Transverse colon (tissue), 4 donors: ENCODE results near the gene SLC2A9. TPM values are rescaled to one million over a fixed set of nuclear protein-coding genes. Genes with fewer than 3 reads are reported as not detected.

Source experiments
- DNase-seq: peaks from one replicate; pipeline ENCODE4 v3.0.0-alpha.2; 2019
- H3K27ac ChIP-seq, 4 donors: fragments of 200-600 bp; sonication (generic); 2 replicates each; pipeline ENCODE4 v1.5.1; 2016 to 2018; ENCODE audit warnings: inconsistent platforms in 4 of 4
- H3K27me3 ChIP-seq: fragments of 200-600 bp; sonication (generic); 2 replicates; pipeline ENCODE4 v1.5.1; 2017; ENCODE audit warnings: inconsistent platforms
- H3K36me3 ChIP-seq, 4 donors: fragments of 200-600 bp; sonication (generic); 2 replicates each; pipeline ENCODE4 v1.5.1; 2017 to 2019; ENCODE audit warnings: inconsistent platforms in 4 of 4
- H3K4me1 ChIP-seq, 4 donors: fragments of 200-600 bp; sonication (generic); 2 replicates each; pipeline ENCODE4 v1.5.1; 2017 to 2020; ENCODE audit warnings: inconsistent platforms in 4 of 4
- H3K4me3 ChIP-seq, 4 donors: fragments of 200-600 bp; sonication (generic); 1 replicate in 1 of 4; 2 replicates in 3 of 4; pipeline versions ENCODE4 v1.5.1 to v1.6.1; 2017 to 2019; ENCODE audit warnings: inconsistent platforms in 4 of 4
- H3K9me3 ChIP-seq, 2 donors: fragments of 200-600 bp; sonication (generic); 2 replicates each; pipeline ENCODE4 v1.5.1; 2017 to 2019; ENCODE audit warnings: inconsistent platforms in 2 of 2
- EP300 ChIP-seq: sonication (generic); formaldehyde crosslinking; IDR thresholded peaks from one replicate; pipeline ENCODE4 v1.6.1; 2017; ENCODE audit warnings: antibody characterized with exemption, low read depth
- POLR2A ChIP-seq: fragments of 450-650 bp; IDR thresholded peaks from one replicate; pipeline ENCODE4 v1.6.1; 2016; ENCODE audit warnings: antibody characterized with exemption, mild to moderate bottlenecking, moderate library complexity
- POLR2AphosphoS5 ChIP-seq, 3 donors: sonication (generic); formaldehyde crosslinking; IDR thresholded peaks; one replicate each; pipeline ENCODE4 v1.6.1; 2016; ENCODE audit warnings: antibody characterized with exemption in 3 of 3
- WGBS, 2 donors: methylation state at CpG; one replicate each; pipeline ENCODE4 v1.1.5; 2018; ENCODE audit warnings: low coverage in 1 of 2; 5-methylcytosine and 5-hydroxymethylcytosine counted together
- in situ Hi-C, 4 donors: fragments of 200-750 bp; cut with MboI; loops; one replicate each; pipeline versions ENCODE4 v1.15.0 to v1.15.1; 2017; ENCODE audit warnings: low sequenced_read_pairs in 3 of 4, low pct_ligation_motif_present in 1 of 4, low pct_unique_long_range_greater_than_20kb in 1 of 4
- intact Hi-C: fragments of 100-400 bp; cut with DNase I; formaldehyde crosslinking; loops from one replicate; pipeline ENCODE4 v1.15.1; 2023; ENCODE audit warnings: low total_unique reads
- total RNA-seq, 4 donors: library from RNA; depleted of rRNA; stranded (reverse); fragments of >200 nt; gene quantifications; one replicate each; pipeline ENCODE4 v1.1.0, GENCODE V29; 2016
- TF ChIP-seq, protein P1 (sequence below), 5 experiments: fragments of 200-600 bp in 3 of 5; fragments of 450-650 bp in 2 of 5; sonication (generic) in 3 of 5; IDR thresholded peaks; 1 replicate in 2 of 5; 2 replicates in 3 of 5; pipeline ENCODE4 v1.5.1; 2016 to 2017; ENCODE audit warnings: antibody characterized with exemption in 5 of 5, inconsistent platforms in 3 of 5, mild to moderate bottlenecking in 2 of 5, moderate library complexity in 1 of 5

The SLC2A9 gene
- total RNA-seq, 4 donors from 2014 or later = 2.2 to 4.0 (median 3.4) TPM; not detected in 1

DNA sequence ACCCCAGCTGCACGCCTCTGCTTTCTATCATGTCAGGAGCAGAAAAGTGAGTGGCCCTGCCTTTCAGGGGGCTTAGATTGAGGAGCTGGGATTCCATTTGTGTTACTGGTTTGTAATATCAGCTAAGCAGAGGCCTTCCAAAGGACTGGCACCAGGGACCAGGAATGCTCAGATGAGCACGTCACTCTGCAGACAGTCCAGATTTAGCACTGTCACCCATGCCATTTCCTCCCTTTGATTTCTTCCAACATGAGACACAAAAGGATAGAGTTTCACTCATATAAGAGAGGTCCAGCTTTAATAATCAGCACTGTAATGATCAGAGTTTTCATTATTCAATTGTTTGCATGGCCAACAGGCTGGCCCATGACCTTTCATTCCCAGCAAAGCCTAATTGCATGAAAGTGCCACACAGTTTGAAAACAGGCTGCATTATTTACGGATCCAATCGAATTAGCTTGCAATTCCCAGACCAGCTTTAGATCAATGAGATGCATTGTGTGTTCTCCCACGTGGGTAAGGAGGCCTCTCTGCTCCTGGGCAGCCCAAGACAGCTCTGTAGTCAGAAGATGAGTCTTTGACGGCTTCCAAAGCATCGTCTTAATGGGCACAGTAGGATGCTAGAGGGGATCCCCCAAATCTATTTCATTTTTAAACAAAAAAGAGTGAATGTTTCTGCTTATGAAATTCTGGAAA is 9.8 kb upstream of the SLC2A9 start:
- Histone ChIP-seq H3K27ac (peak overlapping the region in 3 of 4 donors; percentile 56 to 72 (median 68)), H3K27me3 (no peaks in the 10 kb centered on the region), H3K4me1 (peaks cover 5 to 21% (median 7%) of the 10 kb centered on the region in 4 donors), H3K36me3 (no peaks in the 10 kb centered on the region), H3K9me3 (no peaks in the 10 kb centered on the region), H3K4me3 (no peak overlapping the region)
- whole genome bisulfite sequencing, 2 donors = 67 to 79% methylated on average over 3 to 7 of the region's 7 CpGs
- DNase-seq = no peak
- TF ChIP-seq POLR2A (no peak), POLR2AphosphoS5 (IDR thresholded peaks at IDR 0.05) (no peak), EP300 (no peak)
- TF ChIP-seq, protein P1, sequence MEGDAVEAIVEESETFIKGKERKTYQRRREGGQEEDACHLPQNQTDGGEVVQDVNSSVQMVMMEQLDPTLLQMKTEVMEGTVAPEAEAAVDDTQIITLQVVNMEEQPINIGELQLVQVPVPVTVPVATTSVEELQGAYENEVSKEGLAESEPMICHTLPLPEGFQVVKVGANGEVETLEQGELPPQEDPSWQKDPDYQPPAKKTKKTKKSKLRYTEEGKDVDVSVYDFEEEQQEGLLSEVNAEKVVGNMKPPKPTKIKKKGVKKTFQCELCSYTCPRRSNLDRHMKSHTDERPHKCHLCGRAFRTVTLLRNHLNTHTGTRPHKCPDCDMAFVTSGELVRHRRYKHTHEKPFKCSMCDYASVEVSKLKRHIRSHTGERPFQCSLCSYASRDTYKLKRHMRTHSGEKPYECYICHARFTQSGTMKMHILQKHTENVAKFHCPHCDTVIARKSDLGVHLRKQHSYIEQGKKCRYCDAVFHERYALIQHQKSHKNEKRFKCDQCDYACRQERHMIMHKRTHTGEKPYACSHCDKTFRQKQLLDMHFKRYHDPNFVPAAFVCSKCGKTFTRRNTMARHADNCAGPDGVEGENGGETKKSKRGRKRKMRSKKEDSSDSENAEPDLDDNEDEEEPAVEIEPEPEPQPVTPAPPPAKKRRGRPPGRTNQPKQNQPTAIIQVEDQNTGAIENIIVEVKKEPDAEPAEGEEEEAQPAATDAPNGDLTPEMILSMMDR (IDR thresholded peaks at IDR 0.05) = no peak
- intact Hi-C loops = no loop called here
- in situ Hi-C loops = loop anchor here in 1 of 4 donors (25.0 kb wide), 1 partner anchor 356 kb away; no protein-coding TSS in a partner anchor

GRCh38 chr4:10029403-10029802 is 8.1 kb upstream of the SLC2A9 start:
- Histone ChIP-seq H3K36me3 (no peaks in the 10 kb centered on the region), H3K27ac (no peak overlapping the region), H3K4me3 (no peak overlapping the region), H3K9me3 (no peaks in the 10 kb centered on the region), H3K27me3 (no peaks in the 10 kb centered on the region), H3K4me1 (peaks cover 5 to 21% (median 7%) of the 10 kb centered on the region in 4 donors)
- no peak for DNase-seq
- 89 to 96% methylated on average over 4 of the region's 4 CpGs for WGBS, 2 donors
- TF ChIP-seq POLR2A (no peak), EP300 (no peak), POLR2AphosphoS5 (IDR thresholded peaks at IDR 0.05) (no peak)
- TF ChIP-seq, protein P1 (IDR thresholded peaks at IDR 0.05) = no peak
- in situ Hi-C loops = loop anchor here in 1 of 4 donors (25.0 kb wide), 1 partner anchor 358 kb away; no protein-coding TSS in a partner anchor
- intact Hi-C loops = no loop called here

- in situ Hi-C loops (loop anchor here in 1 of 4 donors (25.0 kb wide), 1 partner anchor 358 kb away; no protein-coding TSS in a partner anchor), intact Hi-C loops (no loop called here)
- no peaks in the 10 kb centered on the region for H3K36me3 ChIP-seq
- WGBS, 2 donors = 48 to 70% methylated on average over 2 to 4 of the region's 4 CpGs
- H3K27ac ChIP-seq = no peak overlapping the region
- TF ChIP-seq POLR2A (no peak), EP300 (no peak), POLR2AphosphoS5 (IDR thresholded peaks at IDR 0.05) (no peak)
- TF ChIP-seq, protein P1 (IDR thresholded peaks at IDR 0.05) = no peak
- no peaks in the 10 kb centered on the region for H3K27me3 ChIP-seq
- H3K4me3 ChIP-seq = no peak overlapping the region
- no peak for DNase-seq
- peaks cover 5 to 18% (median 6%) of the 10 kb centered on the region in 4 donors for H3K4me1 ChIP-seq
- H3K9me3 ChIP-seq = no peaks in the 10 kb centered on the region
Measured at GRCh38 chr4:10028910-10029309, 7.6 kb upstream of the SLC2A9 start.

DNA sequence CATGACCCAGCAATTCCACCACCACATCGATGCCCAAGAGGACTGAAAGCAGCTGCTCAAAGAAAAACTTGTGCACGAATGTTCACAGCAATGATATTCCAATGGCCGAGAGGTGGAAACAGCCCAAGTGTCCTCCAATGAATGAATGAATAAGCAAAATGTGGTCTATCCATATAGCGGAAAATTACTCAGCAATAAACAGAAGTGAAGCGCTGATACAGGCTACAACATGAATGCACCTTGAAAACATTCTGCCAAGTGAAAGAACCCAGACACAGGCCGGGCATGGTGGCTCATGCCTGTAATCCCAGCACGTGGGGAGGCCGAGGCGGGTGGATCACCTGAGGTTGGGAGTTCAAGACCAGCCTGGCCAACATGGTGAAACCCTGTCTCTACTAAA is 5.2 kb upstream of the SLC2A9 start:
- 69 to 80% methylated on average over 7 to 9 of the region's 9 CpGs for WGBS, 2 donors
- H3K4me1 ChIP-seq = peaks cover 0 to 15% (median 0%) of the 10 kb centered on the region in 4 donors
- no peak overlapping the region for H3K27ac ChIP-seq
- intact Hi-C loops (no loop called here), in situ Hi-C loops (loop anchor here in 1 of 4 donors (25.0 kb wide), 1 partner anchor 361 kb away; no protein-coding TSS in a partner anchor)
- DNase-seq = no peak
- TF ChIP-seq EP300 (no peak), POLR2A (no peak), POLR2AphosphoS5 (IDR thresholded peaks at IDR 0.05) (no peak)
- TF ChIP-seq, protein P1 (IDR thresholded peaks at IDR 0.05) = no peak
- no peaks in the 10 kb centered on the region for H3K9me3 ChIP-seq
- no peaks in the 10 kb centered on the region for H3K36me3 ChIP-seq
- no peak overlapping the region for H3K4me3 ChIP-seq
- no peaks in the 10 kb centered on the region for H3K27me3 ChIP-seq
